HG02642 (cell line): Measurements from ENCODE around the gene ZNF467.

Source experiments
- ATAC-seq: cut with Tn5 transposase; IDR thresholded peaks from one replicate; pipeline ENCODE4 v1.9.1; 2021; ENCODE audit warnings: mild to moderate bottlenecking; ENCODE audit not compliant: unreplicated experiment, poor library complexity

The ZNF467 gene

DNA sequence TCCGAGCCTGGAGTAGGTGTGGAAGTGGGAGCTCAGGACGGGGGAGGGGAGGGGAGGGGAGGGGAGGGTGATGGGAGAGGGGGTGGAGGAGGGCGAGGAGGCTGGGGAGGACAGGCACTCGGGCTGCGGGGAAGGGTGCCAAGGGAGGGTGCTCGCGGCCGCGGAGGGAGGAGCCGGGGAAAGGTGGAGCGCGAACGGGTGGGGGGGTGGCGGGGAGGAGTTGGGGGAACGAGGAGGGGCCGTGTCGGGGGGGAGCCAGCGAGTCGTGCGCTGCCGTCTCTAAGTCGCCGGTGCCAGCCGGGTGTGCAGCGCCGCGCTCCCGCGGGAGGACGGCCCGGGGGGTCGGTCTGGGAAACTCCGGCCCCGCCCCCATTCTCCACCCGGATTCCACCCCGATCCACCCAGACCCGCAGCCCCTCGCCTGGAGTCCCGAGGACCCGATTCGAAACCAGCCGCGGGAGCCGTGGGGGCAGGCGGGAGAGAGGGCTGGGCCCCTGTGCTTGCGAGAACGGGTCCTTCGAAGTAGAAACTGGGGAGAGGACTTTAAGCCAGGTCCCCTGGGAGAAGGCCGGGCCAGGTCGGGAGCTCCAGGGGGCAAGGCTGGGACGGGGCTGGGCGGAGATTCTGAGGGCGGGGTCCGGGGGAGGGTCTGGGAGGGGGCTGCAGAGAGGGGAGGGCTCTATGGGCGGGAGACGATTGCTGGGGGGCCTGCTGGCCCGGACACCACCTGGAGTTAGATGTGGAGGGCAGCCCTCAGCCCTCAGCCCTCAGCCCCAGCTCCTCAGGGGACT, at the start of gene ZNF467:
Gene ZNF467, minus strand, starts transcription at position 143 of the 791 bp plus-strand sequence. CDS start 2,556 bp downstream, outside the sequence.
- no peak for ATAC-seq

DNA sequence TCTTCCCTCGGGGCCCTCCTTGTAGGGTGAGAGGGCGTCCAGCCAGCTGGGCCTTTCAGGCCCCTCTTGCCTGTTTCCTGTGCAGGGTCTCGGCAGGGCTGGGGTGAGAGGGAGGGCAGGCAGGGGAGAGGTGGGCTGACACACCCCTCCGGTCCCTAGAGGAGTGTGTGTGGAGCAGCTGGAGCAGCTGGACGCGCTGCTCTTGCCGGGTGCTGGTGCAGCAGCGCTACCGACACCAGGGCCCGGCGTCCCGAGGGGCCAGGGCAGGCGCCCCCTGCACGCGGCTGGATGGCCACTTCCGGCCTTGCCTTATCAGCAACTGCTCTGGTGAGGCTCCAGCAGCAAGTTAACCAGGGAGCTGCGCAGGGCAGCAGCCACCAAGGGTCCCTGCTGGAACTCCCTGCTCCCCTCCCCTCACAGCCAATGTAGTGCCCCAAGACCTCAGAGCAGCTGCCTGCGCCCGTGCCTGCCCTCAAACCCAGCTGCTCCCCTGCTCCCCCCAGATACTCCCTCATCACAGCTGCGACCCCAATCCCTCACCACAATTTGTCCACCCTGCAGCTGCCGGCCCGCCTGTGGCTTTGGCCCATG, 49.1 kb upstream of the ZNF467 start:
- no peak for ATAC-seq

GRCh38 chr7:149821191-149822148, 48.1 kb upstream of the ZNF467 start:
- no peak for ATAC-seq

DNA sequence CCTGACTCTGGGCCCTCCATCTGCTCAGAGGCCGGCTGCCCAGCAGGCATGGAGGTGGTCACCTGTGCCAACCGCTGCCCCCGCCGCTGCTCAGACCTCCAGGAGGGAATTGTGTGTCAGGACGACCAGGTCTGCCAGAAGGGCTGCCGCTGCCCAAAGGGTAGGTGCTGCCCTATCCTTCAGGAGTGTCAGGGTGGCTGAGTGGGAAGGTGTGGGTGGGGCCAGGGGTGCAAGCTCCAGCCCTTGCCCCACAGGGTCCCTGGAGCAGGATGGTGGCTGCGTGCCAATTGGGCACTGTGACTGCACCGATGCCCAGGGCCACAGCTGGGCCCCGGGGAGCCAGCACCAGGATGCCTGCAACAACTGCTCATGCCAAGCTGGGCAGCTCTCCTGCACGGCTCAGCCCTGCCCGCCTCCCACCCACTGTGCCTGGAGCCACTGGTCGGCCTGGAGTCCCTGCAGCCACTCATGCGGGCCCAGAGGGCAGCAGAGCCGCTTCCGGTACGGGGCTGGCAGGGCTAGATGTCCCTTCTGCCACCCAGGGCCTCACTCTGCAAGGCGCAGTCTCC, 47.3 kb upstream of the ZNF467 start:
- ATAC-seq: no peak

- no peak for ATAC-seq
Observed at GRCh38 chr7:149819961-149820340, 46.6 kb upstream of the ZNF467 start.

DNA sequence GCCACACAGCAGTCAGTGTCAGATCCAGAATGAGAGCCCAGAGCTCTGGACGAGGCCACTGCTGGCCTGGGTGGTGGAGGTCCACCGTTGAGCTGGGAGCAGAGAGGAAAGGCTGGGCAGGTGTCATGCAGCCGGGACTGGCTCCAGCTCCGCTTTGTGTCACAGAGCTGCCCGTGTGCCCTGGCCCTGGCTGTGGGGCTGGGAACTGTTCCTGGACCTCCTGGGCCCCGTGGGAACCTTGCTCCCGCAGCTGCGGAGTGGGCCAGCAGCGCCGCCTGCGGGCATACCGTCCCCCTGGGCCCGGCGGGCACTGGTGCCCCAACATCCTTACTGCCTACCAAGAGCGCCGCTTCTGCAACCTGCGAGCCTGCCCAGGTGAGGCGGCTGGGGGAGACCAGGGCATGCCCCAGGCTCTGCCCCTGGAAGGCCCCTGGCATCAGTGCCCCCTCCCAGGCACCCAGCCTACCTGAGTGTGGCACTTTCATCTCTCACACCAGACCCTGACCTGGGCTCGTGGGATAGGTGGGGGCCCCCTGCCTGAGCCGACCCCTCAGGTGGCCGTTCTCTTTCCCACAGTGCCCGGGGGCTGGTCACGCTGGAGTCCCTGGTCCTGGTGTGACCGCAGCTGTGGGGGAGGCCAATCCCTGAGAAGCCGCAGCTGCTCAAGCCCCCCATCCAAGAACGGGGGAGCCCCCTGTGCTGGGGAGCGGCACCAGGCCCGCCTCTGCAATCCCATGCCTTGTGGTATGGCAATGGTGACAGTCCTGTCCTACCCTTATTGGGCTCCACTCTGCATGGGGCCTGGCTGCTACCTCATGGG, 46.0 kb upstream of the ZNF467 start:
- ATAC-seq: no peak

DNA sequence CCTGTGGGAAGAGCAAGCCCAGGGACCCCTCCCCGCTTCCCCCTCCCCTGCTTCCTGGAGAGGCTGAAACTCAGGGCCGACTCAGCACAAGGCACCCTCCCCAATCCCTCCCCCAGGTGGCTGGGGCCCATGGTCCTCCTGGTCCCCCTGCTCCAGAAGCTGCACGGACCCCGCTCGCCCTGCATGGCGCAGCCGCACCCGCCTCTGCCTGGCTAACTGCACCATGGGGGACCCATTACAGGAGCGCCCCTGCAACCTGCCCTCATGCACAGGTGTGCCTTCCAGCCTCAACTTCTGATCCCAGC, 45.1 kb upstream of the ZNF467 start:
- no peak for ATAC-seq

DNA sequence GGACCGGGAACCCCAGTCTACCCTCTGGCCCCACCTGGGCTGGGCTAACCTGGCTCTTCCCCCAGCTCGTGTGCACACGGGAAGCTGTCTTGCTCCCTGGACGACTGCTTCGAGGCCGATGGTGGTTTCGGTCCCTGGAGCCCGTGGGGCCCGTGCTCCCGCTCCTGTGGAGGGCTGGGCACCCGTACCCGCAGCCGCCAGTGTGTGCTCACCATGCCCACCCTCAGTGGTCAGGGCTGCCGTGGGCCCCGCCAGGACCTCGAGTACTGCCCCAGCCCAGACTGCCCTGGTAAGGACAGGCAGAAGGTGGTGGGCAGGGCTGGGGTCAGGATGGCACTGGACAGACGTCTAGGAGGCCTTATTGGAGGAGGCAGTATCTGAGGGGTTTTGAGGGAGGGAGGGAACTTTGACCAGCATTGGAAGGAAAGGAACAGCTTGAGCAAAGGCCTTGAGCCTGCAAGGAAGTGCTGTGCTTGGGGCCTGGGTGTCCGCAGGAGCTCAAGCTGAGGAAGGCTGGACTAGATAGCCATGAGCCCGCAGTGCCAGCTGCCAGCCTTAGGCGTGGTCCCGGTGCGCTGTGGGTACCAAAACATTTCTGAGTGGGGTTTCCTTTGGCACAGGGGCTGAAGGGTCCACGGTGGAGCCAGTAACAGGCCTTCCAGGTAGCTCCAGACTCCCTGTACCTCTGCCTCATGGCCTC, 44.6 kb upstream of the ZNF467 start:
- no peak for ATAC-seq

- ATAC-seq: no peak
Observed at GRCh38 chr7:149817301-149817771, 43.9 kb upstream of the ZNF467 start.

GRCh38 chr7:149816794-149817193, 43.4 kb upstream of the ZNF467 start:
- ATAC-seq: no peak

DNA sequence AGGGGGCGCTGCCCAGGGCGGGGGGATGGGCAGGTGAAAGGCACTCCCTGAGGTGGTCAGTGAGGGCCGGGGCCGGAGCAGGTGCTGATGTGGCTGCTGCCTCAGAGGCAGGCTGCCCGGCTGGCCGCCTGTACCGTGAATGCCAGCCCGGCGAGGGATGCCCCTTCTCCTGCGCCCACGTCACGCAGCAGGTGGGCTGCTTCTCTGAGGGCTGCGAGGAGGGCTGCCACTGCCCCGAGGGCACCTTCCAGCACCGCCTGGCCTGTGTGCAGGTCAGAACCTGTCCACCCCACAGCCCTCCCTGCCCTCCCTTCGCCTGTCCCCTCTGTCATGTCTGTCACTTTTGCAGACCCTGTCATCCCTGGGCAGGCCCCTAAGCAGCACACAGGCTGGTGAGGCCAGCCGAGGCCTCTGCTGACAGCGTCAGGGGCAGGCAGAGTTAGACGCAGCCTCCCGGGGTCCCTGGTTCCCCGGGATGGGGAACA, 42.9 kb upstream of the ZNF467 start:
- no peak for ATAC-seq

DNA sequence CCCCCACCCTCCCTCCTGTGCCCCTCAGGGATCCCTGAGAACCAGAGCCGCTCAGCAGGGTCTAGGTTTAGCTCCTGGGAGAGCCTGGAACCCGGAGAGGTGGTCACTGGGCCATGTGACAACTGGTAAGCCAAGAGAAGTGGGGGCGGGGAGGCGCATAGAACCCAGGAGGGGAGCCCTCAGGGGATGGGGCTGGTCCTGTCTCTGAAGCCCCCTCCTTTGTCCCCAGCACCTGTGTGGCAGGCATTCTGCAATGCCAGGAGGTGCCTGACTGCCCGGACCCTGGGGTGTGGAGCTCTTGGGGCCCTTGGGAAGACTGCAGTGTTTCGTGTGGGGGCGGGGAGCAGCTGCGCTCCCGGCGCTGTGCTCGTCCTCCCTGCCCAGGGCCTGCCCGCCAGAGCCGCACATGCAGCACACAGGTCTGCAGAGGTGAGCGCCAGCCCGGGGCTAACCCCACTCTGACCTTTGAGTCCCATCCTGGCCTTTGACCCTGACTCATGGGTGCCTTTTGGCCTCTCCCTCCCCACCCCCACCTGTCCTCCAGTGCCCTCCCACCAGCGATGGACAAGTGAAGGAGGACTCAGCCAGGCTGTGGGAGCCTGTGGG, 42.4 kb upstream of the ZNF467 start:
- no peak for ATAC-seq

GRCh38 chr7:149815121-149815520, 41.7 kb upstream of the ZNF467 start:
- ATAC-seq: no peak

- no peak for ATAC-seq
Observed at GRCh38 chr7:149814494-149814893, 41.1 kb upstream of the ZNF467 start.

GRCh38 chr7:149813254-149814035, 40.1 kb upstream of the ZNF467 start:
- ATAC-seq: no peak

DNA sequence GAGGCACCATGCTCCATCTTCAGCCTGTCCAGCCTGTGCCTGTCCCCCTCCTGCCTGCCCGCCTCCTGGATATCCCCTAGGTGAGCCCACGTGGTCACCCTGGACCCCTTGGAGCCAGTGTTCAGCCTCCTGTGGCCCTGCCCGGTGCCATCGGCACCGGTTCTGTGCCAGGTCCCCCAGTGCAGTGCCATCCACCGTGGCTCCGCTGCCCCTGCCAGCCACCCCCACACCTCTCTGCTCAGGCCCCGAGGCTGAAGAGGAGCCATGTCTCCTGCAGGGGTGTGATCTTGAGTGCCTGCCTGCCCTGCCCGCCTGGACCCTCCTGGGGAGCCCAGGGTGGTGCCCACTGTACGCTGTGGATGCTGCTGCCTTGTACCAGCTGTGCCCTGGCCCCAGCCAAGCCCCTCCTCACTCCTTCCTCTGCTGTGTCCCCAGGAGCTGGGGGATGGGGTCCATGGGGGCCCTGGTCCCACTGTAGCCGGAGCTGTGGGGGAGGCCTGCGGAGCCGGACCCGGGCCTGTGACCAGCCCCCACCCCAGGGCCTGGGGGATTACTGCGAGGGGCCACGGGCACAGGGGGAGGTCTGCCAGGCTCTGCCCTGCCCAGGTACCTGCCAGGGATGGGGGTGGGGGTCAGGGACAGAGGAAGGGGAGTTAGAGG, 38.6 kb upstream of the ZNF467 start:
- no peak for ATAC-seq

DNA sequence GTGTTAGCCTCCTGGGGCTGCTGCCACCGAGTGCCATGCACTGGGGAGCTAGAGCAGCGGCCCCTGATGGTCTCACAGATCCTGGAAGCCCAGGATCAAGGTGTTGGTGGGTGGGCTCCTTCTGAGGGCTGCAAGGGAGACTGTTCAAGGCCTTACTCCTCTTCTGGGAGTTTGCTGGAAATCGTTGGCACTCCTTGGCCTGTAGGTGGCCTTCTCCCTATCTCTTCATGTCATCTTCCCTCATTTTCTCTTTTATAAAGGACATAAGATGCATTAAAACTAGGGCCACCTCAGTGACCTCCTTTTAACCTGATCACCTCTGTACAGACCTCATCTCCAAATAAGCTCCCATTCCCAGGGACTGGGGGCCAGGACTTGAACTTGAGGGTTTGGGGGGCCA, 37.8 kb upstream of the ZNF467 start:
- ATAC-seq: no peak
